ENCODE data around the gene NUCKS1.
A peak's percentile ranks its signal among the peaks of the same experiment; 100 is the strongest.

The NUCKS1 gene

DNA sequence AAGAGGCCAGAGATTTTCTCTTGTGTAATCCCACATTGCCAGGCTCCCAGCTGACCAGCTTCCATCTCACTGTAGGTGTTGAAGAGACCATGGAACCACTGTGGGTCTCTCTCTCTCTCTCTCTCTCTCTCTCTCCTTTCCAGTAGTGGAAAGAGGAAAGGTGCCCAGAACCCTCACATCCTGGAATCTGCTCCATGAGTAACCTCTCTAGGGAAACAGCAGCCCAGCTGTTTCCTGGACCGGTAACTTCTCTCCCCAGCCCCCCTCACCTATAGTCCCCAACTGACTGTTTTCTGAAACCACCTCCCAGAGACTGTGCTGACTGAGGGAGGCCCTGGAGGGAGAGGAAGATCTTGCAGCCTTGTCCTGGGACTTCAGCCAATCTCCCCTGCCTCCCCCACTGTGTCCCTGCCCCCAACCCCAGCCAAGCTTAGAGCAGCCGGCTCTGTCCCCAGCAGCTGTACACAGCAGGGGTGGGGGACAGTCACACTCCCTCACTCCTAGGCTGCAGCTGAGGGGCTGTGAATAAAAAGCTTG lies 49.0 kb downstream of the NUCKS1 start:
- peak; percentile 76 for DNase-seq (ENCODE audit: low spot score)

DNA sequence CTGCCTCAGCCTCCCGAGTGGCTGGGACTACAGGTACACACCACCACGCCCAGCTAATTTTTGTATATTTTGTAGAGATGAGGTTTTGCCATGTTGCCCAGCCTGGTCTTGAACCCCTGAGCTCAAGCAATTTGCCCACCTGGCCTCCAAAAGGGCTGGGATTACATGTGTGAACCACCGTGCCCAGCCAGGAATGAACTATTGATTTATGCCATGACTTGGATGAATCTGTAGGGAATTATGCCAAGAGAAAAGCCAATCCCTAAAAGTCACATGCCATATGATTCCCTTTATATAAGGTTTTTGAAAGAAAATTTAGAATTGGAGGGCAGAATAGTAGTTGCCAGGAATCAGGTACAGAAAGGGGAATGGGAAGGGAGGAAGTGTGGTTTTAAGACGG lies 50.6 kb downstream of the NUCKS1 start:
- DNase-seq (ENCODE audit: low spot score): no peak

DNA sequence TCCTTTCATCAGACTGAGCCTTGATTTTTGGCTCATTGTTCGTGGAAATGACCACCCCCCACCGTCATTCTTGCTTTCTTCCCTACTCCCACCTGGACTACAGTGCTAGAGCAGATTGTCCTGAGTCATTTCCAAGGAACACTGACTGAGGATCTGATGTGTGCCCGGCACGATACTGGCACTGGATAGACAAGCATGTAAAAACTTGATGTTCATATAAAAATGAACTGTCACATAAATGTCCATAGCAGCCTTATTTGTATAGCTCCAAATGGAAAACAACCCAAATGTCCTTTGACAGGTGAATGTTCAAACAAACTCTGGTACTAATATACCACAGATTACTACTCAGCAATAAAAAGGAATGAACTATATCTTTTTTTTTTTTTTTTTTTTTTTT lies 51.1 kb downstream of the NUCKS1 start:
- DNase-seq (ENCODE audit: low spot score): no peak

DNA sequence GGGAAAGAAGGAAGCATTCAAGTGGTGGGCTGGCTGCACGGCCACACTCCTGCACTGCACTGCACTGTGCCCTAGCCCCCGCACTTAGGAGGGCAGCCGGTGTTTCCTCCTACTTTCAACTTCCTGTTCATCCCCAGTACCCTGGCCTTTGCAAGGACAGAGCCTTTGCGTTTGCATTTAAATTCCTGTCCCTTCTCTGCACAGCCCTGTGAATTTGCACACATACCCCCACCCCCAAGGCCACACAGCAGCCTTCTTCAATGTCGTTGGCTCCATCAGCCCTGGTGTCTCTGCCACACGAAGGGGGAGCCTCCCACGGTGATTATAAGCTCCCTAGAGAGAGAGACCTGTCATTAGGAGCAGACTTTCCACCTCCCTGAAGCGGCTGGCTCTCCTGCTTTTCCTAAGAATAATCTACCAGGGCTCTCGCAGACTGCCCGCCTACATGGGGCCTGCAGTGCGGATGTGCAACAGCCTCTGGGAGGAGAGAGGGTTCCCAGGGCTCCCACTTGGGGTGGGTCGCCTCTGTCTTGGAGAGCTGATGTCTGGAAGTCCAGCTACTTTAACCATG lies 56.5 kb downstream of the NUCKS1 start:
- no peak for DNase-seq (ENCODE audit: low spot score)

DNA sequence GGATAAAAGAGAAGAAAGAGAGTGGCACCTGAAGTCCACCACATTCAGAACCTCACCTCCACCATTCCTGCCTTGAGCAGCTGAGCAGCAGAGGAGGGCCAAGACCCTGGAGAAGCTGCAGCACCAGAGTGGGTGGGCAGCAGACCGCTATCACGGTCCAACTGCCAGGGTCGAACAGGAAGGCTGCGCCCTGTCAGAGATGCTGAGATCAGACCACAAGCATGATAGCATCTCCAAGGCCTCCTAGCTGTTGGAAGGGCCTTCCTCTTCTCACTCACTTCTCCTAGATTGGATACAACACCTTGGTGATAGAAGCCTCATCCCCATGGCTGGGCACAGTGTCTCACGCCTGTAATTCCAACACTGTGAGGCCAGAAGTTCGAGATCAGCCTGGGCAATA lies 57.6 kb downstream of the NUCKS1 start:
- DNase-seq (ENCODE audit: low spot score): no peak

DNA sequence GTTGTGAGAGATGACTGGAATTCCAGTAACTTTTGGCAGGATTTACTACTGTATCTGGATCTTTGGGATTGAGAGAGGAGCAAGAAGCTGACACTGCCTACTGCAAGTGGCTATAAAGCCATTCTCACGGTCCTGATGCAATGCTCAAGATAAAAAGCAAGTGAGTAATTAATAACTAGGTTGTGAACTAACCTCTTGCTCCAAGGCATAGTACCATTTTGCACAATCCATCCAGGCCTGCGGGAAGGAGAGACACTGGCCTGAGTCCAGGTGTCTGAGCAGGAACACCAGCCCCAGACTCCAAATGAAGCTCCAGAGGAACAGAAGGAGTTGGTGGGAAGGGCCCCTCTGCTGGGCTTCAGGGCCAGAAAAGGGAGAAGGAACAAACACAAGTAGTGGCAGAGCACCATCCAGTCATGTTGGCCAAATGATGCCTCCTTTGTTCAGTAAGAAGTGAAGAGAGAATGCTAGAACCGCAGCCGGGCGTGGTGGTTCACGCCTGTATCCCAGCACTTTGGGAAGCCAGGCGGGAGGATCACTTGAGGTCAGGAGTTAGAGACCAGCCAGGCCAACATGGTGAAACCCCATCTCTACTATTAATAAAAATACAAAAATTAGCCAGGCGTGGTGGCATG lies 59.7 kb downstream of the NUCKS1 start:
- no peak for DNase-seq (ENCODE audit: low spot score)

DNA sequence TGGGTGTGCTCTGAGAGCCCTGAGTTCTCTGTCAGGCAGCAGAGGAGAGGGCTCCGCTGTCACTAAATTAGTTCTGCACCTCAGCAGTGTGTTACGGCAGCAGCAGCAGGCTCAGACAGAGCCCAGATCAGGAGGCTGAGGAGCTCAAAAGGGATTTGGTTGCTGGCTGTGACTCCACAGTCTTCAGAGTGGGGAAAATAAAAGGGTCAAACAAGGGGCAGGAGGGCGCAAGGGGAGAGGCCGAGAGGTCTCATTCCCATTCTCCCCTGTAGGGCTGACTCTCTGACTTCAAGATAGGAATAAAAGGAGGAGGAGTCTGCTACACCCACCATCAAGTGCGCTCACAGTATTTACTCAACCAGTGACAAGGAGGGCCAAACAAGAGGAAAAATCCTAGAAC lies 60.5 kb downstream of the NUCKS1 start:
- DNase-seq (ENCODE audit: low spot score): no peak

DNA sequence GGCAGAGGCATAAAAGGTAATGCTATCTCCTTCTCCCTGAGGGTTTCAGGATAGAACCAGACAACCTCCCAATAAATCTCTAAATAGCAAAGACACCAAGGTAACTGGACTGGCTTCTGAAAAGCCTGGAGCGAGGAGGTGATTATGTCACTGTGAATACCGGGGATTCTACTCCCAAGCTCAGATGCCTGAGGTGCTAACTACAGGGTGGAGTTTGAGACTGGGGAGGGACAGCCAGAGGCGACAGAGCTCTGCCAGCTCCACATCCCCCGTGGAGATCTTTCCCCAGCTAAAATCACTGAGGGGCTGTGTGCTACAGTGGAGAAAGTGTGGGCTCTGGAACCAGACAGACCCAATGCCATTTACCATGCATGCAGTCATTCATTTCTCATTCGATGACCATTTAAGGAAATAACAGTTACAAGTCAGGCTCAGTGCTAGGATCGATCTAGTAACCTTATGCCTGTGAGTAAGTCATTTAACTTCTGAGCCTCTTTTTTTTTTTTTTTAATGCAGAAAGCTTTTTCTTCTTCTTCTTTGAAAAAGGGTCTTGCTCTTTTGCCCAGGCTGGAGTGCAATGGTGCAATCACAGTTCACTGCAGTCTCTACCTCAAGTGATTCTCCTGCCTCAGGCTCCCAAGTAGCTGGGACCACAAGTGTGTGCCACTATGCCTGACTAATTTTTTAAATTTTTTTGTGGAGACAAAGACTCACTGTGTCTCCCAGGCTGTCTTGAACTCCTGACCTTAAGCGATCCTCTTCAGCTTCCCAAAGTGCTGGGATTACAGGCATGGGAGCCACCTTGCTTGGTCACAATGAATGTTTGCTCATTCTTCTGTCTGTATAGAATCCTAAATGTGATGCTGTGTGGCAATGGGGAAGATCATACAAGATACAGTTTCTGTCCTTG lies 61.6 kb downstream of the NUCKS1 start:
- DNase-seq (ENCODE audit: low spot score): no peak

DNA sequence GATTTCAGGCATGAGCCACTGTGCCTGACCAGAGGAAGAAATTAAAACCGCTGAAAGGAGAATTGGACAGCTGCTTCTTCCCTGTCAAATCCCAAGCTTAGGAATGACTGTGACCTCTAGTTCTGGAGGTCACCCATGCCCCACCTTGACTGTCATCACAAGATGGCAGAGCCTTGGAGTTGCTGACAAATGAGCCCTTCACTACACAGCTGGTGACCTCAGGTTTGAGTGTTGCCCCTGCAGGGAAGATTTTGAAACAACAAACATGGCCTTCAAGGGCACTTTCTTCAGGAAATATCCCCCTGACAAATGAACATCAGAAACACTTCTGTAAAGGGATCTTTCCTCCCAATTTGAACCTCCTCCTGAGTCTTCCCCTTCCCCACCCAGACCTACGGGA lies 62.7 kb downstream of the NUCKS1 start:
- no peak for DNase-seq (ENCODE audit: low spot score)

DNA sequence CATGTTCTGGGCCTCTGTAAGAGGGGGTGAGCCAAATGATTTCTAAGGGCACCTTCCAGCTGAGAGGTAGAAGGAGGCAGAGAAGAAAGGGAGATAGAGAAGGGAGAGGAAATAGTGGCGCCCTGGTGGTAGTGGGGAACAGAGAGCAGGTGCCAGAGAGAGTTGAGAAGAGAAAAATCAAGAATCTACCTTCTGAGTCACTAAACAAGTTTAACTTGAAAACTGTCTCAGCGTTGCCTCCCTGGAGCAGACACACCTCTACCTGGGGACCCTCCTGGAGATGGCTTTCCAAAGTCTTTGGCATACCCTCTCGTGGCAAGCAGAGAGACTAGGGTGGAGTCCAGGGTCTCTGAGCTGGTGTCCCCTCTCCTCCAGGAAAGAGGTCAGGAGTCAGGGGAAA lies 68.6 kb downstream of the NUCKS1 start:
- DNase-seq (ENCODE audit: low spot score): no peak

DNA sequence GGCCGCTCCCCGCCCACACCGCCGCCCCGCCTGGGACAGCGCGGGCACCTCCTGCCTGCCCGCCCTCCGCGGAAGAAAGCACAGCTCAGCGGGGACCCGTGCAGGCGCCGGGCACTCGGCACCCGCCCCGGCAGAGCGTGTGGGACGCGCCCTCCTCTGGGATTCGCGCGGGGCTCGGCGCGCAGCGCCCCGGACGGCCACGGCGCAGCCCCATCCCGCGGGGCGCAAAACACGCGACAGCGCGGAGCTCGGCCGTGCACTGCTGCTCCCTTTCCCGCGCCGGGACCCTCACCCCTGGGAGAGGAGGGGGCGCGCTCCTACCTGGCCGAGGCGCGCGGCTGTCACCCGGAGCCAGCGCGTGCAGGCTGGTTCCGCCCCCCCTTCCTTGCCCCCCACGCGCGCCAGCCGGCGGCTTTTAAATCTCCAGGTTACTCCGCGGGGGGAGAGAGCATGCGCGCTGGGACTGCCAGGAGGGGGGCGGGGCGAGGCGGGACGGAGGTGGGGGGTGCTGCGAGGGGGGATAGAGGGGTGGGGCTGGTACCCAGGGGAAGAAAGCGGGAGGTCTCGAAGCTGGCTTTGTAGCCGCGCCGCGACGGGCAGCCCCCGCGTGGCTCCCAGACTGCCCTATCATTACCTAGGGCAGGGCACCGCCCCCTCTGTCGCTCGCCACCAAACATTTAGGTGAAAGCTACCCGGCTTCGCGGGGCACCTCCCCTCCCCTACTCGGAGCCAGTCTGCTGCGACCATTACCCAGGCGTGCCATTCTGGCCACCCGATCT lies 69.7 kb downstream of the NUCKS1 start, which contains the start of gene SLC45A3:
Gene SLC45A3 (minus strand): TSS at position 437 of the 779 bp plus-strand sequence. CDS start 15,853 bp downstream, outside the sequence.
- no peak for DNase-seq (ENCODE audit: low spot score)

DNA sequence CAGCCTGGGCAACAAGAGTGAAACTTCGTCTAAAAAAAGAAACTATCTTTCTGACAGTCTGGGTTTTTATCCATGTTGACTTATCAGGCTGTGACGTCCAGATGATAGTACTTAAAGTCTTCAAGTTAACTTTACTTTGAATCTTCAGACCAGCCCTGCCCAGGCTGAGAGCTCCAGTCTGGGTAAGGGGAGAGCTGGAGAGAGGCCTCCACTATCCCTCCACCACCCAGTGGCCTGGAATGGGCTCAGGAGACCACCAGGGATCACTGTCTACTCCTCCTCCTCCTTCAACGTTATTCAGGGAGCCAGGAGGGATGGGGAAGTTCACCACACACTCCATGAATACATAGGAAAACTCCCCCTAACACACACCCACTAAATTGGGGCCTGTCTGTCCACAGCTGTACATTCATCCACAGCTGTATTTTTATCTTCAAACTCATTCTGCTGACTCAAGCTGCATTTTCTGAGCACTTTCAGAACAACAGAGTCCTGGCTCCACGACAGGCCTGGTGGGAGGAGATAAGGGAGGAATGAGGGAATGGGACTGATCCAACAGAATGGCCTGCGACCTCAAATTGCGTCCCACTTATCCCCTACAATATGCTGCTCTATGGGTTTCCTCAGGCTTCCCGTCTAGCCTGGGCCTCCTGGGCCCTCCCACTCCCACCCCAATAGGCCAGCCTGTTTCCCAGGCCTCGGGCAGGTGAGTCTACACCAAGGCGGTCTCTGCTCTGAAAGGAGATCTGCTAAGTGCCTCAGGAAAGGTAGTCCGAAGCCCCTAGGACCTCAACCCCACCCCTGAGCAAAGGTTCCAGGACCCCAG lies 71.5 kb downstream of the NUCKS1 start:
- DNase-seq (ENCODE audit: low spot score): no peak

DNA sequence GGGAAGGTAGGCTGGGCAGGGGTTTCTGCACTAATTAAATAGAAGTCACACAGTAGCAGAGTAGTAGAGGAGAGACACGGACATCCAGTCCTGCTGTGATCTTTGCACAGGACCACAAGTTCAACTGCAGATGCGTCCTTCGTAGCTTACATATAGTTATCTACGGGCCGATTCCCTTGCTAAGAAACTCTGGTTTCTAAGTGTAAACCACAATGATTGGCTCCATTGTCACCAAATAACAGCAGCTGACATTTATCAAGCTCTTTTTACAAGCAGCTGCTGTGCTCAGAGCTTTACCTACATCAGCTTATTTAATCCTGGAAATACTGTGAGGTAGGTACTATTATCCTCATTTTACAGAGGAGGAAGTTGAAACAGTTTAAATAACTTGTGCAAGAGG lies 72.8 kb downstream of the NUCKS1 start:
- DNase-seq (ENCODE audit: low spot score): no peak

DNA sequence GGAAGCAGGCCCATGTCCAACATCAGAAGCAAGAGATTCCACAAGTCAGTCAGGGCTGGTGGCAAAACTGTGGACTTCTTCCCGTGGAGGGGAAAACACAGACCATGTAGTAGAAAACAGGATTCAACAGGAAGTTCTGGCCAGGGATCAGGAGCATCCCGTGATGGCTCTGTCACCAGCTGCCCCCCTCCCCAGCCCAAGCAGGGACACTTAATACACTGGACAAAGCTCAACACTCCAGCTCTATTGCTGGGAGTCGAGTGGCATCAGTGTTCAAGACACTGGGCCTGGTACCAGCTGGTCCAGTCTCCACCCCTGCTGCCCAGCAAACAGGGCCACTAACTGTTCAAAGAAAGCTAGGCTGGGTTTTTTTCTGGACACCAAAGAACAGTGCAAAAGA lies 73.4 kb downstream of the NUCKS1 start:
- DNase-seq (ENCODE audit: low spot score): peak; percentile 94

DNA sequence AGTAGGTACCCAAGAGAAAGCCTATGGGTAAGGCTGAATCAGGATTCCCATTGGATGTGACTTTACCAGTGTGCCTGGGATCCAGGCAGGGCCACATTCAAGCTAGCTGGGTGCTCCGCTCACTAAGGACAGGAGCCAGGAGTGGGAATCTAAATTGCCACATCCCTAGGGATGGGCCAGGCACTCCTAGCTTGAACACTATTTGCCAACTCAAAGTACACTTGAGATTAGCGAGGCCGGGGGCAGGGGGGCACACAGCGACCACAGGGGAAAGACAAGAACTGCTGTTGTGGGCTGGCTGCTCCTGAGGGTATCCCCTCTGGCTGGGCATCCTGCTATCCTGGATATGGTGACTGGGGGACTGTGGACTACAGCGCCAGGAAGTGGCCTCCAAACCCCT lies 74.0 kb downstream of the NUCKS1 start:
- DNase-seq (ENCODE audit: low spot score): no peak

DNA sequence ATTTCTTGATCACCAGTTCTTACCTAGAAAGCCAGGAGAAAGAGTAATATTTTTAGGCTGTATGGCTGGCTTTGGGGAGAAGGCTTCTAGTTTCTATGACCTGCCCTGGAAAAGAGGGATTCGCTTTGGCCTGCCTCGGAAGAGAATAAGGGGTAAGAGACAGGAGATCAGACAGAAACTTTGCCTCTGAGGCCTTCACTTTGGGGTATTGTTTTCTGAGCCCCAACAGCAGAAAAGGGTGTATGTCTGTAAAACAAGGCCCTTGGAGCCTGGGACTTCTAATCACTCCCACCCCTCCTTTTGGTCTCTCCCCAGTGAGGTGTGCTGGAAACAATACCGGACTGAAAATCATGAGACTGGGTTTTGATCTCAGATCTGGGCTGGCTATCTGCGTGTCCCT lies 74.7 kb downstream of the NUCKS1 start:
- no peak for DNase-seq (ENCODE audit: low spot score)

DNA sequence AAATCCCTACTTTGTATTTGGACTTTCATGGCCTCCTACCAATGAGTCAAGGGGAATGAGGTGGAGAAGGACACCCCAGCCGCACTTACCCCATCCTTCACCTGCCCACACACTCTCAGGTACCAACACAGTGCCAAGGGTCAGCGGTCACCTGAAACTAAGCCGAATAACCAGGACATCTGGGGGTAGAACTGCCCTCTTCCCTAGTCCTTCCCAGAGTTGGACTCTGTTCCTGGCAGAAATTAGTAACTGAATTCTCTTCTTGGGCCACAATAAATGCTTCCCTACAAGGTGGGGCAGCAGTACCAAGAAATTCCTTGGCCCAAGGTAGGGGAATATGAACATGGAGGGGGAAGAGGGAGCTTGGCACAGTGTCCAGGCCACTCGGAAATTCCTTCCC lies 77.0 kb downstream of the NUCKS1 start:
- no peak for DNase-seq (ENCODE audit: low spot score)

DNA sequence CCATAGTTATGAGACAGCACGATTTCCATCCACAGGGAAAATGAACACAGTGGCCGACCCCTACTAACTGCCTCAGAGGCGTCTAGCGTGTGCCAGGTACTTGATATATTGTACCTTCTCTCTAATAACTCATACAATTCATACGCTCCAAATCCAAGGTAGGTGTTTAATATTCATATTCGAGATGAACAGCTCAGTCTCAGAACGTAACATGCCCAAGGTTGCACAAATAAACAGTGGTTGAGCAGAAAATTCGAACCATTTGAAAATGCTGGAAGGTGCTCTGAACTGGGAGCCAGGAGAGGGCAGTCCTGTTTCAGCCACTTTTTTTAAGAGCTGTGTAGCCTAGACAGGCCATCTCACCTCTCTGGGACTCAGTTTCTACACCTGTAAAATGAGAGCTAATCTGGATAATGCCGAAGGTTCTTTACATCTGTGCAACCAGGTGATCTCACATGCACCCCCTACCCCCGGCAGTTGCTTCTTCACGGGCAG lies 77.5 kb downstream of the NUCKS1 start:
- DNase-seq (ENCODE audit: low spot score): no peak

DNA sequence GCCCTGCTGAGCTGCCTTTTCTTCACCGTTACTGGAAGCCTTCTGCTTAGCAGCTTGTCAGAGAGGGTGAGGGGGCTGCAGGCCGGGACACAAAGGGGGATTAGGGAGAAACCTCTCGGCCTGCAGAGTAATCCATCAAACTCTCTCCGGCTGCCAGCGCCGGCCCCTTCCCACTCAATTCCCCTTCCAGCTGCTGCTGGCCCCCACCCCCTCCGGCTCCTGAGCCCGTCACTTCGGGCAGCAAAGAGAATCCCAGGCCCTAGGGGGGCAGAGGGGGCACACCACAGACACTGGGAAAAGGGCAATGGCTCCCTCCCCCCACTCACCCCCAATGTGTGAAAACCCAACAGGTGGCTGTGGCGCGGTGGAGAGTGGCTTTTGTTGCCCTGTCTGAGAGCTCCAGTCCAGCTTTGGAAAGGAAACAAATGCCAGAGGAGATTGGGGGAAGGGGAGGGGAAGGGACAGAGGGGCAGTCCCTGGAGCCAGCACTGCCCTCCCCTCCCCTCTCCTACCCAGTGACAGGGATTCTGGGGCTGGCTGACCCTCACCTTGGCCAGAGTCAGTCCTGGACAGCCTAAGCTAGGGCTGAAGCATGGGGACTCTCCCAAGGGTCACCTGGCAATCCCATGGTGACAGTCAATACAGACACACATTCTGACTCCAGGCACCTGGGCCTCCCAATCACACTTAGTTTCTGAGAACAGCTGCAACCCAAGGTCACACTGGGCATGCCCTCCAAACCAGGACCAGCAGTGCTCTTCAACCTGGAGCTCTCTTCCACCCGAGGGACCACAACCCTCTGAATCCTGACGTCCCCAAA lies 79.2 kb downstream of the NUCKS1 start:
- DNase-seq (ENCODE audit: low spot score): no peak

DNA sequence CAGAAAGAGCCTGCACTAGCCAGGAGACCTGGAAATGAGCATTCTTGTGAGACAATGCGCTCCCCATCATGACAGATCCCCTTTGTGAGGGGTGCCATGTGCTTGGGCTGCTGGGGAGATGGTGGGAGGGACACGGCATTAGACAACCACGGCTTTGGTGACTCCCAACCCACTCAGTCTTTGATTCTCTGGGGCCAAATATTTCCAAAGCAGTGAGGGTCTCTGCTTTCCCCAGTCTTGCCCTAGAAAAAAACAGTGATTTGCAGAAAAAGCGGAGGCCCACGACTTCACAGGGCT lies 79.9 kb downstream of the NUCKS1 start:
- DNase-seq (ENCODE audit: low spot score): no peak
